Activated CD8-positive, alpha-beta memory T cell treated with anti-CD3 and anti-CD28 coated beads, Interleukin-2, amount 50 U/mL, for 24 hours (primary cell): ENCODE measurements around the gene FANCI.
"Not testable (repeated sequence)": the region's sequence is repeated elsewhere in the genome, so short reads cannot be mapped to it uniquely, and the experiment has no call there.

Source experiments
- DNase-seq: peaks from one replicate; pipeline ENCODE4 v3.0.0-alpha.2; 2020; ENCODE audit errors: extremely low read depth

Gene FANCI

GRCh38 chr15:89225588-89225987 lies 18.2 kb upstream of the FANCI start:
- DNase-seq = no peak

- no peak for DNase-seq
These were observed 17.2 kb upstream of the FANCI start for GRCh38 chr15:89226359-89227221.

- DNase-seq = no peak
These were observed 16.4 kb upstream of the FANCI start for GRCh38 chr15:89227425-89227824.

GRCh38 chr15:89230277-89230676 lies 13.5 kb upstream of the FANCI start:
- DNase-seq = no peak

- no peak for DNase-seq
These were observed 11.9 kb upstream of the FANCI start for GRCh38 chr15:89231832-89232231.

GRCh38 chr15:89239883-89240810 lies 3.6 kb upstream of the FANCI start:
- DNase-seq = not testable (repeated sequence)

- DNase-seq = no peak
These were observed 611 bp upstream of the FANCI start for GRCh38 chr15:89243046-89243690.

- no peak for DNase-seq
These were observed 760 bp downstream of the FANCI start for GRCh38 chr15:89244574-89244903.

GRCh38 chr15:89247446-89247845 lies 3.7 kb downstream of the FANCI start:
- DNase-seq = no peak

- DNase-seq = no peak
These were observed 4.8 kb downstream of the FANCI start for GRCh38 chr15:89248584-89248983.

- DNase-seq = not testable (repeated sequence)
These were observed 6.4 kb downstream of the FANCI start for GRCh38 chr15:89250142-89250541.

- not testable (repeated sequence) for DNase-seq
These were observed 33.5 kb downstream of the FANCI start for GRCh38 chr15:89277281-89277680.

- no peak for DNase-seq
These were observed 34.5 kb downstream of the FANCI start for GRCh38 chr15:89278307-89278706.

GRCh38 chr15:89282631-89283030 lies 38.9 kb downstream of the FANCI start:
- DNase-seq = no peak

- DNase-seq = no peak
These were observed 39.4 kb downstream of the FANCI start for GRCh38 chr15:89283201-89283600.

GRCh38 chr15:89291934-89292438 lies 48.2 kb downstream of the FANCI start:
- no peak for DNase-seq

GRCh38 chr15:89293012-89293411 lies 49.2 kb downstream of the FANCI start:
- no peak for DNase-seq

- DNase-seq = no peak
These were observed 56.1 kb downstream of the FANCI start for GRCh38 chr15:89299896-89300295.

GRCh38 chr15:89301304-89302089 lies 57.7 kb downstream of the FANCI start:
- no peak for DNase-seq

- DNase-seq = no peak
These were observed 60.2 kb downstream of the FANCI start for GRCh38 chr15:89303986-89304385.

- no peak for DNase-seq
These were observed 61.6 kb downstream of the FANCI start for GRCh38 chr15:89305395-89305794.
